ENCODE data around the gene C5orf63.

DNA sequence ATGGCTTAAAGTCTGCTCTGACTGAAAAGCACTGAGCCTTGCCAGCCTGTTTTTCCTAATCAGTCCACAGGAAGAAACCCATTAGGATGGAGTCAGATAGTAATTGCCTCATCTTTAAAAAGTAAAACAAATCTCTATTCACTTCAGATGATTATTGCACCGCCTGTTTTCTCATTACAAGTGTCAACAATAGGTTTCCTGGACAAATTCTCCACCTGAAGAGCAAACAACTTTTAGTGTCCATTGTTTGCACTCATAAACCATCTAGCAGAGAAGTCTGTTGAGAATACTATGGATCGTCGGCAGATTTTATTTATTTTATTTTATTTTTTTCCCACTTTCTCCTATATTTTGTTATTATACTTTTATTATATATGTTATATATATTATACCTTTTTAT lies 20.3 kb downstream of the C5orf63 start:
- TF ChIP-seq, protein P1, sequence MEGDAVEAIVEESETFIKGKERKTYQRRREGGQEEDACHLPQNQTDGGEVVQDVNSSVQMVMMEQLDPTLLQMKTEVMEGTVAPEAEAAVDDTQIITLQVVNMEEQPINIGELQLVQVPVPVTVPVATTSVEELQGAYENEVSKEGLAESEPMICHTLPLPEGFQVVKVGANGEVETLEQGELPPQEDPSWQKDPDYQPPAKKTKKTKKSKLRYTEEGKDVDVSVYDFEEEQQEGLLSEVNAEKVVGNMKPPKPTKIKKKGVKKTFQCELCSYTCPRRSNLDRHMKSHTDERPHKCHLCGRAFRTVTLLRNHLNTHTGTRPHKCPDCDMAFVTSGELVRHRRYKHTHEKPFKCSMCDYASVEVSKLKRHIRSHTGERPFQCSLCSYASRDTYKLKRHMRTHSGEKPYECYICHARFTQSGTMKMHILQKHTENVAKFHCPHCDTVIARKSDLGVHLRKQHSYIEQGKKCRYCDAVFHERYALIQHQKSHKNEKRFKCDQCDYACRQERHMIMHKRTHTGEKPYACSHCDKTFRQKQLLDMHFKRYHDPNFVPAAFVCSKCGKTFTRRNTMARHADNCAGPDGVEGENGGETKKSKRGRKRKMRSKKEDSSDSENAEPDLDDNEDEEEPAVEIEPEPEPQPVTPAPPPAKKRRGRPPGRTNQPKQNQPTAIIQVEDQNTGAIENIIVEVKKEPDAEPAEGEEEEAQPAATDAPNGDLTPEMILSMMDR (IDR thresholded peaks at IDR 0.05; ENCODE audit: extremely low read depth in 1 of 2, insufficient read depth in 1 of 2, low read depth in 1 of 2, low read length in 2 of 2) = no peak
- no peak for TF ChIP-seq POLR2A (IDR thresholded peaks at IDR 0.05; ENCODE audit: low read depth, low read length)
- no peak for TF ChIP-seq MYC (IDR thresholded peaks at IDR 0.05; ENCODE audit: low read depth, low read length)
- no peak for TF ChIP-seq POLR2AphosphoS5 (IDR thresholded peaks at IDR 0.05; ENCODE audit: insufficient read depth, low read depth, low read length)
- TF ChIP-seq EZH2 (IDR thresholded peaks at IDR 0.05; ENCODE audit: borderline replicate concordance, low read depth, low read length, severe bottlenecking) = no peak
- TF ChIP-seq FOS (IDR thresholded peaks at IDR 0.05; ENCODE audit: borderline replicate concordance, insufficient read depth, low read length) = no peak
- TF ChIP-seq JUN (IDR thresholded peaks at IDR 0.05; ENCODE audit: borderline replicate concordance, insufficient read depth, insufficient read length, low read depth) = no peak
- TF ChIP-seq, protein P2, sequence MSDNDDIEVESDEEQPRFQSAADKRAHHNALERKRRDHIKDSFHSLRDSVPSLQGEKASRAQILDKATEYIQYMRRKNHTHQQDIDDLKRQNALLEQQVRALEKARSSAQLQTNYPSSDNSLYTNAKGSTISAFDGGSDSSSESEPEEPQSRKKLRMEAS (IDR thresholded peaks at IDR 0.05; ENCODE audit: insufficient read depth, insufficient read length) = no peak
